Glomerular endothelial cell (primary cell): ENCODE measurements around the gene CLDN2. TPM values are rescaled to one million over a fixed set of nuclear protein-coding genes. Genes with fewer than 3 reads are reported as not detected.
"Not testable (repeated sequence)": the region's sequence is repeated elsewhere in the genome, so short reads cannot be mapped to it uniquely, and the experiment has no call there.

Experiments used
- DNase-seq: peaks from one replicate; pipeline ENCODE4 v3.0.0-alpha.2; 2011; ENCODE audit warnings: low read depth, low spot score; ENCODE audit errors: extremely low read depth
- total RNA-seq: library from RNA; depleted of rRNA; stranded (reverse); fragments of >200 nt; gene quantifications from 2 replicates; pipeline ENCODE4 v1.2.3, GENCODE V29; 2015

The CLDN2 gene
- total RNA-seq, 1 donor from 2014 or later = not detected

GRCh38 chrX:106955004-106955772, 35.0 kb downstream of the CLDN2 start:
- DNase-seq = no peak

DNA sequence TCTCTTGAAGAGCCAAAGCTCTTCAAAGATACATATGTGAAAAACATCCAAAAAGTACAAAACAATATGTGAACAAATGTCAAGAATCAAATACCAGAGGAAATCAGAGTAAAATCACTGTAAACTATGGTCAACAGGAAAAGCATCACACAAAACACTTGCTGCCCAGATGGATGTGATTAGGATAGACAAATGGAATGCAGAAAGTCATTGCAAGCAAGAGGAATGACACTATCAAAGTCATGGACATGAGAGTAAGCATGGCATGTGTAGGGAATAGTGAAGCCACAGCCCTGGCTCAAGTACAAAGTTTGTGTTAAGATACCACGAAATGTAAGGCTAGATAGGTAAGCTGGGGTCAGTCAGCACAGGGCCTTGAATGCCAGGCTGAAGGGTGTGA, 37.7 kb downstream of the CLDN2 start:
- DNase-seq = no peak

- DNase-seq = no peak
These were observed 39.7 kb downstream of the CLDN2 start for GRCh38 chrX:106959901-106960300.

DNA sequence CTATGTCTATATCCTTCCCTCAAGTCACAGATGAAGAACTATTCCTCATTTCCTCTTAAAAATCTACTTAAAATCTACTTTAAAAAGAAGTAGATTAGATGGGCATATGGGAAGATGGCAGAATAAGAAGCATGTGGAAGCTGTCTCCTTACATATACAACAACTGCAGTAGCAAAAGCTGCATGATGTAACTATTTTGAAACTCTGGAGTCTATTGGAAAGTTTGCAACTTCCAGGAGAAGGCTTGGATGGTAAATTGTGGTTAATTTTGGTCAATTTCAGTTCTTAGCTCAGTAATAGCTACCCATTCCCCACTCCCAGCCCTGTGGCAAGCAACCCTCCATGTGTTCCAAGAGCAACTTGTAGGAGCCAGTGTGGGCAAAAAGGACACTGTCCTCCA, 42.9 kb downstream of the CLDN2 start:
- no peak for DNase-seq

- no peak for DNase-seq
These were observed 44.1 kb downstream of the CLDN2 start for GRCh38 chrX:106964290-106964689.

DNA sequence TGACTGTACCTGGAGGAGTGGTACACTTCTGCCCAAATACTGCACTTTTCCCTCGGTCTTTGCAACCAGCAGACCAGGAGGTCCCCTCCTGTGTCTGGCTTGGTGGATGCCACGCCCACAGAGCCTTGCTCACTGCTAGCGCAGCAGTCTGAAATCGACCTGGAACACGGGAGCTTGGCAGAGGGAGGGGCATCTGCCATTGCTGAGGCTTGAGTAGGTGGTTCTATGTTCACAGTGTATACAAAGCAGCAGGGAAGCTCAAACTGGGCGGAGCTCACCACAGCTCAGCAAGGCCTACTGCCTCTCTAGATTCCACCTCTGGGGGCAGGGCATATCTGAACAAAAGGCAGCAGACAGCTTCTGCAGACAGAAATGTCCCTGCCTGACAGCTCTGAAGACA, 46.3 kb downstream of the CLDN2 start:
- not testable (repeated sequence) for DNase-seq

GRCh38 chrX:106972896-106973295, 52.7 kb downstream of the CLDN2 start:
- DNase-seq = no peak

GRCh38 chrX:106973433-106974149, 53.4 kb downstream of the CLDN2 start:
- no peak for DNase-seq

- no peak for DNase-seq
These were observed 56.2 kb downstream of the CLDN2 start for GRCh38 chrX:106976416-106976815.

Other genes starting within 250 kb of the CLDN2 start
- 0.47 and 1.1 TPM in 2 replicates for gene RNF128, start 193.7 kb upstream of the CLDN2 start, total RNA-seq
- 4.6 and 7.1 TPM in 2 replicates for gene TBC1D8B, start 117.7 kb upstream of the CLDN2 start, total RNA-seq
- gene RIPPLY1, start 17.1 kb upstream of the CLDN2 start, total RNA-seq = not detected in 2 replicates
- gene MORC4, start 79.8 kb downstream of the CLDN2 start, total RNA-seq = 12.1 and 16.3 TPM in 2 replicates
- gene RBM41, start 198.4 kb downstream of the CLDN2 start, total RNA-seq = 5.4 and 10.4 TPM in 2 replicates